ENCODE results near the gene COL4A3.

COL4A3 gene

DNA sequence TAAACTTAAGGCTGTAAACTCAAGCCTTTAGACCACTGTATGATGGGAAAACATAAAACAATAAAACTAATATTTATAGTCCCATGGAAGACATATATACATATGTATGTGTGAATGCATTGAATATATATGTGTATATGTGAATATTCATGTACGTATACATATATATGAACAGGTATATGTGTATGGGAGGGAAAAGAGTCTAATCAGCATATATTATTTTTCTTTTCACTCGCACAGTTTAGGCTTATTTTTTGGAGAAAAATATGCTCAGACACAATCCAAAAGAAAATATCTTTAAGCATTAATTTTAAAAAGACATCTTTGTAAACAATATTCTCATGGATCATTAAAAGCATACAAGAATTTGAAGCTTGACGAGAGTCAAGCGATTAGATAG is 23.1 kb upstream of the COL4A3 start:
- H3K4me3 ChIP-seq (ENCODE audit: insufficient read depth in 1 of 2, low read depth in 1 of 2, low read length in 2 of 2), result no peak overlapping the region
- WGBS, result 100% methylated on average over 2 of the region's 4 CpGs

GRCh38 chr2:227143895-227144294 is 20.5 kb upstream of the COL4A3 start:
- Histone ChIP-seq H2AFZ (ENCODE audit: low read depth, low read length) (no peak overlapping the region), H3K4me3 (ENCODE audit: insufficient read depth in 1 of 2, low read depth in 1 of 2, low read length in 2 of 2) (no peak overlapping the region), H3K4me2 (ENCODE audit: low read length, poor library complexity, severe bottlenecking) (no peak overlapping the region), H3K14ac (ENCODE audit: low read length in 2 of 2) (no peak overlapping the region), H3K27ac (ENCODE audit: low read length, poor library complexity, severe bottlenecking) (no peak overlapping the region), H2AK5ac (ENCODE audit: low read length, severe bottlenecking) (no peak overlapping the region), H4K8ac (ENCODE audit: low read length) (no peak overlapping the region), H3K18ac (ENCODE audit: low read depth in 1 of 2, low read length in 2 of 2) (no peak overlapping the region), H3K9me3 (ENCODE audit: control insufficient read depth, low read length) (no peaks in the 10 kb centered on the region), H2BK5ac (ENCODE audit: low read depth, low read length, poor library complexity, severe bottlenecking) (no peak overlapping the region), H3K79me1 (replicated peaks; ENCODE audit: low read length, poor library complexity, severe bottlenecking) (no peaks in the 10 kb centered on the region), H2BK12ac (ENCODE audit: low read length in 2 of 2) (no peak overlapping the region), H2BK15ac (ENCODE audit: low read depth, poor library complexity, severe bottlenecking) (no peak overlapping the region), H3K4ac (ENCODE audit: low read depth in 1 of 2, low read length in 2 of 2) (no peak overlapping the region), H2BK120ac (ENCODE audit: low read depth, low read length) (no peak overlapping the region), H3K9ac (ENCODE audit: low read length) (no peak overlapping the region), H3K36me3 (ENCODE audit: control insufficient read depth in 1 of 2, insufficient read depth in 2 of 2, low read depth in 1 of 2, low read length in 2 of 2) (no peaks in the 10 kb centered on the region), H3K23ac (ENCODE audit: low read length in 2 of 2) (no peak overlapping the region), H3K27me3 (ENCODE audit: control insufficient read depth in 1 of 2, insufficient read depth in 1 of 2, low read length in 2 of 2) (no peaks in the 10 kb centered on the region), H3K4me1 (ENCODE audit: control insufficient read depth, insufficient read depth, low read depth, low read length) (no peaks in the 10 kb centered on the region), H4K91ac (ENCODE audit: low read length) (no peak overlapping the region)
- WGBS, result 42% methylated on average over 1 of the region's 1 CpG
- DNase-seq, result no peak

More for the DNA sequence above, 23.1 kb upstream of the COL4A3 start:
- no peak overlapping the region for H2BK15ac ChIP-seq (ENCODE audit: low read depth, poor library complexity, severe bottlenecking)
- H3K18ac ChIP-seq (ENCODE audit: low read depth in 1 of 2, low read length in 2 of 2), result no peak overlapping the region
- no peak overlapping the region for H3K4ac ChIP-seq (ENCODE audit: low read depth in 1 of 2, low read length in 2 of 2)
- H2AK5ac ChIP-seq (ENCODE audit: low read length, severe bottlenecking), result no peak overlapping the region
- no peak overlapping the region for H3K9ac ChIP-seq (ENCODE audit: low read length)
- no peak overlapping the region for H3K4me2 ChIP-seq (ENCODE audit: low read length, poor library complexity, severe bottlenecking)
- no peak overlapping the region for H2AFZ ChIP-seq (ENCODE audit: low read depth, low read length)
- H2BK12ac ChIP-seq (ENCODE audit: low read length in 2 of 2), result no peak overlapping the region
- no peaks in the 10 kb centered on the region for H3K9me3 ChIP-seq (ENCODE audit: control insufficient read depth, low read length)
- H2BK120ac ChIP-seq (ENCODE audit: low read depth, low read length), result no peak overlapping the region
- no peaks in the 10 kb centered on the region for H3K36me3 ChIP-seq (ENCODE audit: control insufficient read depth in 1 of 2, insufficient read depth in 2 of 2, low read depth in 1 of 2, low read length in 2 of 2)
- H3K27ac ChIP-seq (ENCODE audit: low read length, poor library complexity, severe bottlenecking), result no peak overlapping the region
- H3K79me1 ChIP-seq (replicated peaks; ENCODE audit: low read length, poor library complexity, severe bottlenecking), result no peaks in the 10 kb centered on the region
- no peak overlapping the region for H3K14ac ChIP-seq (ENCODE audit: low read length in 2 of 2)
- DNase-seq, result no peak
- no peak overlapping the region for H4K8ac ChIP-seq (ENCODE audit: low read length)
- no peak overlapping the region for H4K91ac ChIP-seq (ENCODE audit: low read length)
- peaks cover 6 to 7% of the 10 kb centered on the region in 2 experiments for H3K27me3 ChIP-seq (ENCODE audit: control insufficient read depth in 1 of 2, insufficient read depth in 1 of 2, low read length in 2 of 2)
- no peak overlapping the region for H3K23ac ChIP-seq (ENCODE audit: low read length in 2 of 2)
- no peaks in the 10 kb centered on the region for H3K4me1 ChIP-seq (ENCODE audit: control insufficient read depth, insufficient read depth, low read depth, low read length)
- H2BK5ac ChIP-seq (ENCODE audit: low read depth, low read length, poor library complexity, severe bottlenecking), result no peak overlapping the region

GRCh38 chr2:227146456-227146855 is 18.0 kb upstream of the COL4A3 start:
- Histone ChIP-seq H2BK15ac (ENCODE audit: low read depth, poor library complexity, severe bottlenecking) (no peak overlapping the region), H3K9ac (ENCODE audit: low read length) (no peak overlapping the region), H3K4me3 (ENCODE audit: insufficient read depth in 1 of 2, low read depth in 1 of 2, low read length in 2 of 2) (no peak overlapping the region), H4K91ac (ENCODE audit: low read length) (no peak overlapping the region), H3K4me2 (ENCODE audit: low read length, poor library complexity, severe bottlenecking) (no peak overlapping the region), H3K36me3 (ENCODE audit: control insufficient read depth in 1 of 2, insufficient read depth in 2 of 2, low read depth in 1 of 2, low read length in 2 of 2) (no peaks in the 10 kb centered on the region), H2BK120ac (ENCODE audit: low read depth, low read length) (no peak overlapping the region), H3K27ac (ENCODE audit: low read length, poor library complexity, severe bottlenecking) (no peak overlapping the region), H3K23ac (ENCODE audit: low read length in 2 of 2) (no peak overlapping the region), H2BK12ac (ENCODE audit: low read length in 2 of 2) (no peak overlapping the region), H3K18ac (ENCODE audit: low read depth in 1 of 2, low read length in 2 of 2) (no peak overlapping the region), H2BK5ac (ENCODE audit: low read depth, low read length, poor library complexity, severe bottlenecking) (no peak overlapping the region), H3K14ac (ENCODE audit: low read length in 2 of 2) (no peak overlapping the region), H3K79me1 (replicated peaks; ENCODE audit: low read length, poor library complexity, severe bottlenecking) (no peaks in the 10 kb centered on the region), H4K8ac (ENCODE audit: low read length) (no peak overlapping the region), H3K4ac (ENCODE audit: low read depth in 1 of 2, low read length in 2 of 2) (no peak overlapping the region), H3K4me1 (ENCODE audit: control insufficient read depth, insufficient read depth, low read depth, low read length) (no peaks in the 10 kb centered on the region), H3K9me3 (ENCODE audit: control insufficient read depth, low read length) (no peaks in the 10 kb centered on the region), H3K27me3 (ENCODE audit: control insufficient read depth in 1 of 2, insufficient read depth in 1 of 2, low read length in 2 of 2) (no peaks in the 10 kb centered on the region), H2AFZ (ENCODE audit: low read depth, low read length) (no peak overlapping the region), H2AK5ac (ENCODE audit: low read length, severe bottlenecking) (no peak overlapping the region)
- 92% methylated on average over 5 of the region's 6 CpGs for WGBS
- no peak for DNase-seq

- Histone ChIP-seq H3K36me3 (ENCODE audit: control insufficient read depth in 1 of 2, insufficient read depth in 2 of 2, low read depth in 1 of 2, low read length in 2 of 2) (no peaks in the 10 kb centered on the region), H4K8ac (ENCODE audit: low read length) (no peak overlapping the region), H2BK5ac (ENCODE audit: low read depth, low read length, poor library complexity, severe bottlenecking) (no peak overlapping the region), H3K4me3 (ENCODE audit: insufficient read depth in 1 of 2, low read depth in 1 of 2, low read length in 2 of 2) (no peak overlapping the region), H3K18ac (ENCODE audit: low read depth in 1 of 2, low read length in 2 of 2) (no peak overlapping the region), H3K27ac (ENCODE audit: low read length, poor library complexity, severe bottlenecking) (no peak overlapping the region), H3K9ac (ENCODE audit: low read length) (no peak overlapping the region), H3K4me1 (ENCODE audit: control insufficient read depth, insufficient read depth, low read depth, low read length) (no peaks in the 10 kb centered on the region), H3K23ac (ENCODE audit: low read length in 2 of 2) (no peak overlapping the region), H4K91ac (ENCODE audit: low read length) (no peak overlapping the region), H2AFZ (ENCODE audit: low read depth, low read length) (no peak overlapping the region), H2BK120ac (ENCODE audit: low read depth, low read length) (no peak overlapping the region), H2BK15ac (ENCODE audit: low read depth, poor library complexity, severe bottlenecking) (no peak overlapping the region), H3K4me2 (ENCODE audit: low read length, poor library complexity, severe bottlenecking) (no peak overlapping the region), H2BK12ac (ENCODE audit: low read length in 2 of 2) (no peak overlapping the region), H3K4ac (ENCODE audit: low read depth in 1 of 2, low read length in 2 of 2) (no peak overlapping the region), H2AK5ac (ENCODE audit: low read length, severe bottlenecking) (no peak overlapping the region), H3K27me3 (ENCODE audit: control insufficient read depth in 1 of 2, insufficient read depth in 1 of 2, low read length in 2 of 2) (no peaks in the 10 kb centered on the region), H3K79me1 (replicated peaks; ENCODE audit: low read length, poor library complexity, severe bottlenecking) (no peaks in the 10 kb centered on the region), H3K14ac (ENCODE audit: low read length in 2 of 2) (no peak overlapping the region), H3K9me3 (ENCODE audit: control insufficient read depth, low read length) (no peaks in the 10 kb centered on the region)
- WGBS, result 82% methylated on average over 3 of the region's 3 CpGs
- DNase-seq, result no peak
These were observed 17.4 kb upstream of the COL4A3 start for GRCh38 chr2:227147023-227147422.

All from mesenchymal stem cell (in vitro differentiated cells and primary cell).